ENCODE measurements around the gene MDP1. TPM values are rescaled to one million over a fixed set of nuclear protein-coding genes. Genes with fewer than 3 reads are reported as not detected.

MDP1 gene
- polyA plus RNA-seq, 1 donor (not counting 4 experiments of a cell fraction or from before 2014, with no cell fraction given) = 7.3 TPM

- FAIRE-seq = no peak
- Histone ChIP-seq H3K4me1 (ENCODE audit: control insufficient read depth, extremely low read depth, insufficient read depth, low read length) (no peaks in the 10 kb centered on the region), H2AFZ (ENCODE audit: control insufficient read depth, low read length) (no peak overlapping the region), H3K9me1 (ENCODE audit: control insufficient read depth, extremely low read depth, insufficient read depth, low read length) (no peaks in the 10 kb centered on the region), H4K20me1 (ENCODE audit: control insufficient read depth, extremely low read depth, insufficient read depth, low read length) (no peaks in the 10 kb centered on the region), H3K27me3 (ENCODE audit: control insufficient read depth, extremely low read depth, insufficient read depth, low read length) (no peaks in the 10 kb centered on the region), H3K36me3 (ENCODE audit: control insufficient read depth in 2 of 2, extremely low read depth in 1 of 2, insufficient read depth in 2 of 2, low read length in 2 of 2) (peaks cover 25 to 30% of the 10 kb centered on the region in 2 experiments), H3K4me3 (ENCODE audit: control insufficient read depth in 2 of 3, extremely low read depth in 1 of 3, insufficient read depth in 2 of 3, low read depth in 1 of 3, low read length in 3 of 3) (no peak overlapping the region), H3K79me2 (ENCODE audit: control insufficient read depth, insufficient read depth, low read length) (peaks cover 4% of the 10 kb centered on the region), H3K9me3 (ENCODE audit: control insufficient read depth, low read depth, low read length) (no peaks in the 10 kb centered on the region), H3K9ac (ENCODE audit: control insufficient read depth, extremely low read depth, insufficient read depth, low read length) (no peak overlapping the region), H3K27ac (ENCODE audit: control insufficient read depth, insufficient read depth, low read length) (no peak overlapping the region), H3K4me2 (ENCODE audit: control insufficient read depth, extremely low read depth, insufficient read depth, low read depth, low read length) (no peak overlapping the region)
- DNase-seq (ENCODE audit: low read depth, low spot score) = no peak
- dilution Hi-C loops (cut with MboI; ENCODE audit: extremely low pct_ligation_motif_present, low sequenced_read_pairs) = no loop called here
- TF ChIP-seq EZH2 (IDR thresholded peaks at IDR 0.05; ENCODE audit: low read length) (no peak), CTCF (optimal IDR thresholded peaks at IDR 0.05 in 1 of 3, IDR thresholded peaks at IDR 0.05 in 1 of 3, conservative IDR thresholded peaks at IDR 0.05 in 1 of 3; ENCODE audit: extremely low read depth in 1 of 3, insufficient read depth in 2 of 3, low read length in 3 of 3) (no peak)
These were observed 8.2 kb downstream of the MDP1 start for GRCh38 chr14:24207625-24208024.

- dilution Hi-C loops (cut with MboI; ENCODE audit: extremely low pct_ligation_motif_present, low sequenced_read_pairs) = no loop called here
- Histone ChIP-seq H3K9me3 (ENCODE audit: control insufficient read depth, low read depth, low read length) (no peaks in the 10 kb centered on the region), H3K4me2 (ENCODE audit: control insufficient read depth, extremely low read depth, insufficient read depth, low read depth, low read length) (no peak overlapping the region), H3K79me2 (ENCODE audit: control insufficient read depth, insufficient read depth, low read length) (peaks cover 4% of the 10 kb centered on the region), H4K20me1 (ENCODE audit: control insufficient read depth, extremely low read depth, insufficient read depth, low read length) (no peaks in the 10 kb centered on the region), H3K4me1 (ENCODE audit: control insufficient read depth, extremely low read depth, insufficient read depth, low read length) (no peaks in the 10 kb centered on the region), H3K4me3 (ENCODE audit: control insufficient read depth in 2 of 3, extremely low read depth in 1 of 3, insufficient read depth in 2 of 3, low read depth in 1 of 3, low read length in 3 of 3) (no peak overlapping the region), H3K27me3 (ENCODE audit: control insufficient read depth, extremely low read depth, insufficient read depth, low read length) (no peaks in the 10 kb centered on the region), H3K9me1 (ENCODE audit: control insufficient read depth, extremely low read depth, insufficient read depth, low read length) (no peaks in the 10 kb centered on the region), H3K27ac (ENCODE audit: control insufficient read depth, insufficient read depth, low read length) (no peak overlapping the region), H3K36me3 (ENCODE audit: control insufficient read depth in 2 of 2, extremely low read depth in 1 of 2, insufficient read depth in 2 of 2, low read length in 2 of 2) (peaks cover 25 to 30% of the 10 kb centered on the region in 2 experiments), H2AFZ (ENCODE audit: control insufficient read depth, low read length) (no peak overlapping the region), H3K9ac (ENCODE audit: control insufficient read depth, extremely low read depth, insufficient read depth, low read length) (no peak overlapping the region)
- TF ChIP-seq CTCF (optimal IDR thresholded peaks at IDR 0.05 in 1 of 3, IDR thresholded peaks at IDR 0.05 in 1 of 3, conservative IDR thresholded peaks at IDR 0.05 in 1 of 3; ENCODE audit: extremely low read depth in 1 of 3, insufficient read depth in 2 of 3, low read length in 3 of 3) (no peak), EZH2 (IDR thresholded peaks at IDR 0.05; ENCODE audit: low read length) (no peak)
- DNase-seq (ENCODE audit: low read depth, low spot score) (no peak), FAIRE-seq (no peak)
These were observed 8.7 kb downstream of the MDP1 start for GRCh38 chr14:24207104-24207551.
